ENCODE results near the gene ERMARD.
"Not testable (repeated sequence)": the region's sequence is repeated elsewhere in the genome, so short reads cannot be mapped to it uniquely, and the experiment has no call there.

ERMARD gene

DNA sequence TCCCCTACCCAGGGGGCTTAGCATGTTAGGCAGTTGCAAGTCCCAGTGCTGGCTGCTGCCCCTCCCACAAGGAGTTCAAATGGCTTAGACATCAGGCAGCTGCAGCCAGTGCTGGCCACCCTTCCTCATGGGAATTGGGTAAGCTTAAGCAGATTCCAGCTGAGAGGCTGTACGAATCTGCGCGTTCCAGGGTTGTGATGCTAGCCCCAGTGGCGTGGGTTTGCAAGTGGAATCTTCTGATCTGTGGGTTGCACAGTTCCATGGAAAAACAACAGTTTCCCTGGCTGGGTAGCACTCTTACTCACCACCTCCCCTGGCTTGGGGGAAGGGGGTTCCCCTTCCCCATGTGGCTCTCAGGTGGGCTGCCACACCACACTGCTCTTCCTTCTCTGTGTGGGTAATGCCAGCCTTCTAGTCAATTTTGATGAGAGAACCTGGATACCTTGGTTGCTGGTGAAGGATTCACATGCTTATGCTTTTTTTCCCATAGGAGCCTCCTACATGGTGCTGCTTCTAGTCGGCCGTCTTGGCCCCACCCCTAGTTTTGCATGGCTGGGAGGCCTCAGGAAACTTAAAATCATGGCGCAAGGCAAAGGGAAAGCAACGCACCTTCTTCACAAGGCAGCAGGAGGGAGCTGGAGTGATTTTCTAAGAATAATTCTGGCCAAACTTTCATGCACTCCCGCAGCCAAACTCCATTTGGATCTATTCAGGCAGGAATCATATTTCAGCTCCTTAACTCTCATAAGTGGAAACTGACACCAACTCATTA lies 13.0 kb upstream of the ERMARD start:
- no peak for DNase-seq (ENCODE audit: low spot score)

DNA sequence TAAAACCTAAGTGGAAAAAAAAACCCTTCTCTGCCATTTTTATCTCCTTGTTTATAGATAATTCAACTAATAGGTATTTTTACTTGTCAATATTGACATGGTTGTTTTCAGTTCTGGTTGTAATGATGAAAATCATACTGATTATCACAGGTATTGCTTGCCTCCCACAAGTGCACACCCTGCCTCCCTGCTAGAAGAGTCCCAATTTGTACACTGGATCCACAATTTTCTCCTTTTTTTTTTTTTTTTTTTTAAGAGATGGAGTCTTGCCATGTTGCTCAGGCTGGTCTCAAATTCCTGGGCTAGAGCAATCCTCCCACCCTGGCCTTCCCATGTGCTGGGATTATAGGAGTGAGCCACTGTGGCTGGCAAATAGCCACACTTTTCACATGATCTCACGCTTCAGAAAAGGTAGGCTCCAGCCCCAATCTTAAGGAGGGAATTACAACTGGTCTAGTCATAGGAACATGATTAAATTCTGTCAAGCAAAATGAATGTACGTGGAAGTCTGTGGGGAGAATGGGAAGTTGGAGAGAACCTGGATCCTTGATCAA lies 12.4 kb upstream of the ERMARD start:
- no peak for DNase-seq (ENCODE audit: low spot score)

DNA sequence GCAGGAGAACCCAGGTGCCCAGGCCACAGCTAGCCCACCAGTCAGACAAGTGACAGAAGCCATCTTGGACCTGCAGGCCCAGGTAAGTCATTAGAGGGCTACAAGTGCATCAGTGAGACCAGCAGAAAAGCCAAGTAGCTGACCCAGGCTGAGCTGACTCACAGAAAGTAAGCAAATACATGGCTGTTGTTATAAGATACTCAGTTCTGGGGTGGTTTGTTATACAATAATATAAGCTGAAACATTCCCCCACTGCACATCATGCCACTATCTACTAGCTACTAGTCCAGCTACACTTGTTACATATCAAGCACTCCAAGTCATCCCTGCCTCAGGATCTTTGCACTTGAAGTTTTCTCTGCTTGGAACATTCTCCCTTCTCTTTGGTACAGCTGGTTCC lies 10.1 kb upstream of the ERMARD start:
- no peak for DNase-seq (ENCODE audit: low spot score)

DNA sequence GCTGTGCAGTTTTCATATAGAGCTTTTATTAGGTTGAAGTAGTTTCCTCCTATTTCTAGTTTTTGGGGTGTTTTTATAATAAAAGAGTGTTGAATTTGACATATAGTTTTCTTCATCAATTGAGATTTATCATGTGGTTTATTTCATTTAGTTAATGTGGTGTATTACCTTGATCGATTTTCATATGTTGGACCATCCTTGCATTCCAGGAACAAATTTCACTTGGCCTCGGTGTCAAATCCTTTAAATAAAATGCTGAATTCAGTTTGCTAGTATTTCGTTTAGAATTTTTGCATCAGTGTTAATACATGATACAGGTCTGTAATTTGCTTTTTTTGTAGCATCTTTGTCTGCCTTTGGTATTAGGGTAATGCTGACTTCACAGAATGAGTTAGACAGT lies 6.0 kb upstream of the ERMARD start:
- DNase-seq (ENCODE audit: low spot score) = no peak

DNA sequence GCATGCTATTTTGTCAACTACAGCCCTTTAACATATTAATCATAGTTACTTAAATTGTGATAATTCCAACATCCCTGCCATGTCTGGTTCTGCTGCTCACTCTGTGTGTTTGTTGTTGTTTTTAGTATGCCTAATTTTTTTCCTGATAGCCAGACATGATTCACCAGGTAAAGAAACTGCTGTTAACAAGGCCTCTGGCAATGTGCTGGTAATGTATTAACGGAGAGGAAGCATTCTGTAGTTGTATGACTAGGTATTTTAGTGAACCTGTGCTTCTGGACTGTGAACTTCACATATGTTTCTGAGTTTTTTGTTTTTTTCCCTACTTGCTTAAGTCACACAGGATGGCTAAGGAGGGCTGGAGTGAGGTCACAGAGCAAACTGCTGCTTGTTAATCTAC lies 4.9 kb upstream of the ERMARD start:
- no peak for DNase-seq (ENCODE audit: low spot score)

DNA sequence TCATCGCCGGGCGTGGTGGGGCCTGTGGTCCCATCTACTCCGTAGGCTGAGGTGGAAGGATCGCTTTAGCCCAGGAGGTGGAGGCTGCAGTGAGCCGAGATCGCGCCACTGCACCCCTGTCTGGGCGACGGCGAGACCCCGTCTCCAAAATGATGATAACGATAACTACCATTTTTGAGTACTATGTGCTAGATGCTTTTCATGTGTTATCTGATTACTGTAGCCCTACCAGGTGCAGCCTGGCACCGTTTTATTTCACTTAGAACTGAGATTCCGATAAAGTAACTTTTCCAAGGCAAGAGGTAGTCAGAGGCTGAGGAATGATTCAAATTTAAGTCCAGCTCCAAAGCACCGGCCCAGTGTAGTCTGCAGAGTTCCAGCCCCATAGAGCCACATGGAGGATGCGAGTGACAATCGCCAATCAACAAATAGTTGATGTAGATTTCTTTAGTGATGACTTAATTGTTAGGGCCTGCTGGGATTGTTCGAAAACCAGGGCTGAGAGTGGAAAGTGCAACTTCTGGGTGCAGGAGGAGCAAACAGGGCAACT lies 727 bp downstream of the ERMARD start:
- peak; percentile 30 for DNase-seq (ENCODE audit: low spot score)

DNA sequence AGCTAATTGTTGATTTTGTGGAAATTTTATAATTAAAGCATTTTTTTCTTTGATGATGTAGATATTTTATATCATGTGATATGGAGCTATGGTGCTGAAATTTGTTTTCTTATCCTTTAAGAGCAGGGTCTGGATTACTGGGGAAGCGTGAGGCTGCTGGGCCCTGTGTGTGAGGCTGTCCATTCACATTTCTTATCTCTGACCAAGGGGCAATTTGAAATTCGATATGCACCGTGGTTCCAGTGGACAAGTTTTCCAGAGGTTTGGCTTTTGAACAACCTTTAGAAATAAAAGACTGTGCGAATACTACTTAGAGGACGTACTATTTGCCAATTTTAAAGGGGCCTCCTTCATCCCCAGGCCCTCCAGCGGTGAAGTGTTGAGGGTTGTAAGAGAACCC lies 3.7 kb downstream of the ERMARD start:
- no peak for DNase-seq (ENCODE audit: low spot score)

DNA sequence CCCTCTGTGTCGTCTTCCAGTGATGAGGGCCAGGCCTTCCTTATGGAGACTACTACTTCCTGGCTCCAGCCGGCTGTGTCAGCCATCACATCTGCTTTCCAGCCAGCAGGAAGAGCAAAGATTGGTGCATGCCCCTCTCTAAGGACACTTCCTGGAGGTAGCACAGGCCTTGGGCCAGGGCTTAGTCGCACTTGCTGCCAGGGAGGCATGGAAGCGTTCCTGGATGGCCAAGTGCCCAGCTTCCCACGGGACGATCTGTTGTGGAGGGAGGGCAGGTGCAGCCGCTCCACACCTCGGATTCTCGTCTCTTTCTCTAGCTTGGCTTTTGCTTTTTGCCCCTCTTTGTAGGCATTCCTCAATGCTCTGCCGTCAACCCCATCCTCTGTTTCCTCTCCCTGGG lies 11.9 kb downstream of the ERMARD start:
- DNase-seq (ENCODE audit: low spot score) = no peak

DNA sequence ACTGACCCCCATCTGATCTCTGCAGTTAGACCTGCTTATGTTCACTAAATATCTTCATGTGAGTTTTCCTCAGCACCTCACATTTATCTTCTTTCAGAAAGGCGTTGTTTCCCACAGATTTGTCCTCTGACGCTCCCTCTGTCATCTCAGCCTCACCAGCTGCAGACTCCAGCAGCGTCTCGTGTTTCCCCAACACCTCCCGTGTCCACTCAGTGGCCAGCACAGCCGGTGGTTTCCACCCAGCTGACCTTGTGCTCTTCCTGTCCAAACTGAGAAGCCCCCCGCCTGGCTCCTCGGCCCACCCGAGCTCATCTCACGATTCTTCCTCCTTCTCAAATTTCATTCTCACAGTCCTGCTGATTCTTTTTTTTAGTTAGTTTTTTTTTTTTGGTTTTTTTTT lies 12.5 kb downstream of the ERMARD start:
- DNase-seq (ENCODE audit: low spot score) = no peak

DNA sequence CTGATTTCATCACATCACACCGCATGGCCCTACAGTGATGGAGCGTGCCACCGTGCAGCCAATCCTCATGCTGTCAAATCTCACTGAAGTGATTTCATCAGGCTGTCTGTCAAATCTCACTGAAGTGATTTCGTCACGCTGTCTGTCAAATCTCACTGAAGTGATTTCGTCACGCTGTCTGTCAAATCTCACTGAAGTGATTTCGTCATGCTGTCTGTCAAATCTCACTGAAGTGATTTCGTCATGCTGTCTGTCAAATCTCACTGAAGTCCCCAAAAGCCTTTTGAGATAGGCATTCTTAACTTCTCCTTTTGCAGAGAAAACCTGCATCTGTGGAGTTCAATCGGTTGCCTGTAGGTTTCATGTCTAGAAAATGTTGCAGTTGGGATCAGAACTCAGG lies 14.4 kb downstream of the ERMARD start:
- DNase-seq (ENCODE audit: low spot score) = not testable (repeated sequence)

DNA sequence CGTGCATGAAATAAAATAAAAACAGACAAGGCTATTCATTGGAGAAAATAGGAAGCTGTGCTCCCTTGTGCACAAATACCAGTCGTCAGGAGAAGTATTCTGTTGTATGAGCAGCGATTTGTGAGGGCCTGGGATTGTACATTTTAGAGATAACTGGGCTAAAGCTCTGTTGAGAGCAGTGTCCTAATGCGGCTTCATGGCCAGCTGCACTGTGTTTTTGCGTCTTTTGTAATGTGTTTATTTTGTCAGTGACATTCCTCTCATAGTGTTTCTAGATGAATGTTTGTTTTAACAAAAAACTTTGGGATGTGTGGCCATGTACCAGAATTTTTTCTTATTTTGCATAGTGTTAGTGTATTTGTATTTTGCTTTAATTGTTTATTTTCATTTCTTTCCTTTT lies 14.8 kb downstream of the ERMARD start:
- peak; percentile 23 for DNase-seq (ENCODE audit: low spot score)

DNA sequence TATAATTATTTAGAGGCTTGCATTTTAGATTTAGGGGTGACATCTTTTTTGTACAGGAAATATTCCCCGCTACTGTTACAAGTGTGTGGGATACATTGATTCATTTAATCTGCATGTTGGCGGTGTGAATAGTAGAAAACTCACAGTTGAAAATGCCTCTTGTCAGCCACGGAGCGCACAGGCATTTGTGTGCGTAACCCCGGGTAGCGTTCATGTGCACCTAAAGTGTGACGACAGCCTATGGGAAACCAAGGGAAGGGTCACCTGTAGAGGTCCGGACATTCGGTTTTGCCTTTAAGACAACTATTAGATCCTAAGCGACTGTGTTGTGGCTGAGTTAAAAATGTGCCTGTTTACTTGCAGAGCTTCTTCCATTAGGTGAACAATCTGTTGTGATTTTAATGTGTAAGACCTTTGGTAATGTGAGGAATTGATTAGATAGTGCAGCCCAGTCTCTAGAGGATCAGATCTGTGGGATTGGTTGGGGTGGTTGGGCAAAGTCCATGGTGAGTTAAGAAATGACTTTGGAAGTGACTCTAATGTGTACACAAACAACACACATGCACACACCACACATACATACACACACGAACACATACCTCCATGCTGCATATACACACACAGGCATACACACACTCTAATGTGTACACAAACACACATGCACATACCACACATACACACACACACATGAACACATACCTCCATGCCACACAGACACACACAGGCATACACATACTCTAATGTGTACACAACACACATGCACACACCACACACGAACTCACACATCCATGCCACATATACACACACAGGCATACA lies 15.7 kb downstream of the ERMARD start:
- no peak for DNase-seq (ENCODE audit: low spot score)

DNA sequence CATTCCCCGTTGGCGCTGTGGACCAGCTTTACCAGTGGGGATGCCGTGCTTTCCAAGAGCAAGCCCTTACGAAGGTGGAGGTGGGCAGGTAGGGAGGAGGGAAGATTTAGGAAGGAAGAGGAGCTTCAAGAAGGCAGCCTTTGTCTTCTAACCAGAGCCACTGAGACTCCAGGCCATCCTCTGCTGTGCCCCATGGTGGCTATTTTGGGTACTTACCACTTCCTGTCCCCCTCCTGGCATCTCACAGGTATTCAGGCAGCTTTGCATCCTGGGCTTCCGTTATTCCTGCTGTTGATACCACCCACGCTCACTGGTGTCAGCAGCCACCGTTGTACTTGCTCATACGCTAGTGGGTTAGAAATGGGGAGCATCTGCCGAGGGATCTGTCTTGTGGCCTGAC lies 22.9 kb downstream of the ERMARD start:
- no peak for DNase-seq (ENCODE audit: low spot score)

DNA sequence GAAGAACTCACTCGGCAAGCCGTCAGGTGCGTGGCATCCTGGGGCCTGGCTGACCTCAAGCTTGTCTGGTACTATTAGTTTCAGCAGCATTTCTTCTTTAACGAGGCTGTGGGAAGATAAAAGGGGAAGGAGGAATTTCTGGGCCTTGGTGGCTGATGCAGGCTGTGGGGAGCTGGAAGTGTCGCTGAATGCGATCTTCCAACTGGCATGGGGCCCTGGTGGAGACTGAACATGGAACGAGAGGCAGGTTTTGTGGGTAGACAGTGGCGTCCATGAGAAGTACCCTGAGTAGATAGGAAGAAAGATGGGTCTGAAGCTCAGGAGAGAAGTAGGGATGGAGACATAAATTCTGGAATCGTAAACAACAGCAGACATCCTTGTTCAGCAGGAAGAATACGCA lies 23.9 kb downstream of the ERMARD start:
- DNase-seq (ENCODE audit: low spot score) = no peak

DNA sequence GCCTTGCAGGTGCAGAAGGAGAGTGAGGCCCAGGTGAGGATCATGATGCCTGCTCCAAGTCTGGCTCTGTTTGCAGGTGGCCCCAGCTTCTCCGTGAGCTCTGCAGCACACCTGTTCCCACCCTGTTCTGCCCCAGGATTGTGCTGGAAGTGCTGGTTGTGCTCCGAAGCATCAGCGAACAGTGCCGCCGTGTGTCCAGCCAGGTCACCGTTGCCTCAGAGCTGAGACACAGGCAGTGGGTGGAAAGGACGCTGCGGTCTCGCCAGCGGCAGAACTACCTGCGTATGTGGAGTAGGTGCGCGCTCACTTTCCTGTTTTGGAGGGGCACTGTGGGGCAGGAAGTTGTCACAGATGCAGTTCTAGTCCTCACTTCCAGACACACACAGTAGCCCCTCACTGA lies 25.0 kb downstream of the ERMARD start:
- DNase-seq (ENCODE audit: low spot score) = no peak

DNA sequence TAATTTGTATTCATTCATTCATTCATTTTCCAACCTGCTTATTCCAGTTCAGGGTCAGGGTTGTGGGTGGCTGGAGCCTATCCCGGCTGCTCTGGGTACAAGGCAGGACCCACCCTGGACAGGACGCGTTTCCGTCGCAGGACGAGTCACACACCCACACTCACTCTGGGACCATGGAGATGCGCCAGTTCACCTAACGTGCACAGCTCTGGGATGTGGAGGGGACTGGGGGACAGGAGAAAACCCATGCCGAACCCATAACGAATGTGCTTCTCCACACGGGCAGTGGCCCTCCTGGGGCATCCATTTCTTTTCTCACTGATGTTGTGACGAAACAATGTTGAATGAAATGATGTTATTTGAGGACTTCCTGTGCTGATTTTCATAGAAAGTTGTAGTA lies 26.5 kb downstream of the ERMARD start:
- DNase-seq (ENCODE audit: low spot score) = no peak

DNA sequence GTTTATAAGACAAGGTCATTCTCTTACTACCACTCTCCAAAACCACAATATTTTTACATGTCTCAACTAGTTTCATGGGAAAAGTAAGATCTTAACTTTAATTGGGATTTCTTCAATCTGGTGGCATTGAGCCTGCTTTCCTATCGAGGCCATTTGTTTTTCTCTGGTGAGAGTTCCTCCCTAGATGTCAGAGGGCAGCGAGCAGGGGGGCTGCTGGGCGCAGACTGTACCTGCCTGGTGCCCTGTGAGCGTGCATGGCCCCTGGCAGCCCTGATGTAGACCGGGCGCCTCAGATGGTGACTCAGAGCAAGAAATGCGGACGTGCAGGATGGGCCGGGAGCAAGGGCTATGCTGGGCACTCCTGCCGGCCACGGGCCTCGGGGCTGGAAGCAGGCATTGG lies 27.2 kb downstream of the ERMARD start:
- DNase-seq (ENCODE audit: low spot score) = no peak

DNA sequence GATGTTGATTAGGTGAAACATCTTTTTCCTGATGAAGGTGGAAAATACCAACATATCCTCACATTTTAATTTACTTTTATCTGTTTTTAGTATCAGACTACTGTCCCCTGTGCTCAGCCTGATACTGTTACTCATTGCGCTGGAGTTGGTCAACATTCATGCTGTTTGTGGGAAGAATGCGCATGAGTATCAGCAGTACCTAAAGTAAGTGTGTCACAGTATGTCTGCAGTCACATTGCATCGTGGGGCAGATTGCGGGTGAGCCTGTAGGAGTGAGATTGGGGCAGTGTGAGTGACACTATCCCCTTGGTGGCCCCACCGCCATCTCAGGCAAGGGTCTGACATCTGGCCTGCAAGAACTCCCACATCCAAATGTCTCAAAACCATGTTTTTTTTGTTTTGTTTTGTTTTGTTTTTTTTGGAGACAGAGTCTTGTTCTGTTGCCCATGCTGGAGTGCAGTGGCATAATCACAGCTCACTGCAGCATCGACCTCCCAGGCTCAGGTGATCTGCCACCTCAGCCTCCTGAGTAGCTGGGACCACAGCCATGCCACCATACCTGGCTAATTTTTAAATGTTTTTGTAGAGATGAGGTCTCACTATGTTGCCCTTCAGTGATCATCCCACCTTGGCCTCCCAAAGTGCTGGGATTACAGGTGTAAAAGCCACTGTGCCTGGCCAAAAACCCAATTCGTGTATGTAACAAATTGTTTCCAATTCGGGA lies 27.8 kb downstream of the ERMARD start:
- no peak for DNase-seq (ENCODE audit: low spot score)

DNA sequence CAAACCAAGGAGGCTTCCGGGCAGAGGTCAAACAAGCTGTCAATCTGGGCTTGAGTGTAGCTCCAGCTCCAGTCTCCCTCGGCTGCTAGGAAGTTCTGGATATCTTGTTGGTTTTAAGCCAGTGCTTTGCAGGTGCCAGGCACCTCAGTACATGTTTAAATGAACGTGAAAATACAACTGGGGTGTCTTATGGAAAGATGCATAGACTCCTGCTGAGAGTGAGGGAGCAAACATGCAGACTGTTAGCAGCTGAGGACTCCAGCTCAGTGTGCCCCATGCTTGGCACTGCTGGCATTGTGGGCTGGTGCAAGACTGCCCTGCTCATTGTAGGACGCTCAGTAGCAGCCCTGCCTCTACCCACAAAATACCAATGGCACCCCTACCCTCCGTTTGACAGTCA lies 28.5 kb downstream of the ERMARD start:
- no peak for DNase-seq (ENCODE audit: low spot score)

DNA sequence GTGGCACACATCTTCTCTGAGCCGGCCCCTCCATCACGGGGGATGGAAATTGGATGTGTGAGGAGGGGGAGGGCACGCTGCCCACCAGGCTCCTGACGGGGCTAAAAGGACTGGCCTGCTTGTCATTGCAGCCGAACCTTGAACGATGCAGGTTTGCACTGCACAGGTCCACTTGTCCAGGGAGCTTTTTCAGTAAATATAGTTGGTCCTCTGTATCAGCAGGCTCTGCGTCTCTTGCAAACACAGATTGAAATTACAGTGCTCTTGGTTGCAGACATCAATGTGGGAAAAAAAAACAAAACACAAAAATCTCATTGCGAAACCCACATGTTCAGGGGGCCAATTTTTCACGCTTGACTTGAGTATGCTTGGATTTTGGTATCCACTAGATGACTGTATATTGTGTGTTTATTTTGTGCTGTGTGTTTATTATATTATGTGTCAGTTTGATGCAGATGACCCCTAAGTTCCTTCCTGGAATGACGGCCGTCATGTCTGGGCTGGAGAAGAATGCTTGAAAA lies 29.2 kb downstream of the ERMARD start:
- DNase-seq (ENCODE audit: low spot score) = no peak

DNA sequence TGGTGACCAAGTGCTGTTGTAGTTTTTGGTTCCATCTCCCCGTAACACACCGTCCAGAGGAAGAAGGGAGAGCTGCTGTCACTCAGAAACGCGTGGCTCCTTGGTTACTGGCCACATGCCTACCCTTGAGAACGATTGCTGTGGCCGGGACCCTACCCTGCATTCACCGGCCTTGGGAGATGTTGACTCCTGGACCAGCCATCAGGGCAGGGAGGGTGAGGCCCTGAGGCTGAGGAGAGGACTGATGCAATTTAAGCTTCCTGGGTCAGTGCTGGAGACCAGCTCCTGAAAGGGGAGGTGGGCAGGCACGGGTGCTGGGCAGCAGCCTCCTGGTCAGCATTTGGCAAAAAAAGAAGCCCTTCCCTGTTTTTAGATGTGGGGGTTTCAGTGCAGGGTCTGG lies 31.5 kb downstream of the ERMARD start:
- DNase-seq (ENCODE audit: low spot score) = no peak

DNA sequence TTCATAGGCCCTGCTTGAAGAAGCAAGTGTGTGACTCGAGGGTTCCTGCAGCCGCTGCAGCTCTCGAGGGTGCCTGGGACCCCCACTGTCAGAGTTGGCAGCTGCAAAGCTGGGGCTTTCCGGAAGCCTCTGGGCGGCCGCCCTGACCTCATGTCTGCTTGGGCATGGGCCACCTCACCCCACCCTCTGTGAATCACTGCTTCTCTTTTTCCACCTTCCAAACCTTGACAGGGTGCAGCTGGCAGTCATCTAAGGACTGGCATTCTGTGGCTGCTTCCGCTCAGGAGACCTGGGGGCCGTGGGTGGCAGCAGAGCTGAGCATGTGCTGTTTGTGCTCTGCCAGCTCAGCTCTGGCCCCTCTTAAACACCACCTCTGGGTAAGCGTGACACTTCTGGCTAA lies 32.0 kb downstream of the ERMARD start:
- no peak for DNase-seq (ENCODE audit: low spot score)
